GM19397 (cell line): ENCODE measurements around the gene TMCO6.
"Not testable (repeated sequence)": the region's sequence is repeated elsewhere in the genome, so short reads cannot be mapped to it uniquely, and the experiment has no call there.

Experiments
- ATAC-seq: cut with Tn5 transposase; IDR thresholded peaks from one replicate; pipeline ENCODE4 v1.9.1; 2021; ENCODE audit warnings: mild to moderate bottlenecking, moderate library complexity; ENCODE audit not compliant: unreplicated experiment

The TMCO6 gene

DNA sequence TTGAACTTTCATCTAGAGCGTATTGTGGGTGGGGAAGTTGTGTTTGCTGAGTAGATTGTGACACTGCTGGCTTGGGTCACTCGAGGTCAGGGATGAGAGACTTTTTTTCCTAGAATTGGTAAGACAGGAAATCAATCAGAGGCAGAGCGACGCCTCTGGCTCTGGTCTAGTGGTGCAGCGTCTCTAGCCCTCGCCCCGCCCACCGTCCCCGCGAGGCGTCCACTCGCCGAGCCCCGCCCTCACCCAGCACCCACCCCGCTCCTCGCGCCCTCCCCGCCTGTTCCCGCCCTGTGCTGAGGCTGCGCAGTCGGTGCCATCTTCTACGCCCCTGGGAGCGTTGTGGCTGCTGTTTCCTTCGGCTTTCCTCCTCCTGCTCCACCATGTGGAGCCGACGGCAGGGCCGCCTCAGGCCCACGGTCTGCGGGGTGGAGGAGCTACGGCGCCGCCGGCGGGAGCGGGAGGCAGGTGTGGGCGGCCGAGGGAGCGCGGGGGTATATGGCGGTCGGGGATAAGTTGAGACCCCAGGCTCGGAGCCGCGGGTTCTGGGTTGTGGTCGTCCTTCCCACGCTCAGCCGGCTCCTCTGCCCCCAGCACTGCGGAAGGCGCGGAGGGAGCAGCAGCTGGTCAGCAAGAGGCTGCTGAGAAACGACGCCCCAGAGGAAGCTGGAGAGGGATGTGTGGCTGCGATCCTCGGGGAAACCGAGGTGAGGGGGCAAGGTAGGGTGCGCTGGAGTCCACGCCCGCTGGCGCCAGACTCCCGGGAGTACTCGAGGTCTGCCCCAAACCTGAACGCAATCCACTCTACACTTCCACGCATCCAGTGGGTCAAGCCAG, at the start of gene TMCO6:
Gene TMCO6 (plus strand): TSS at position 304 of the 834 bp plus-strand sequence. CDS start 77 bp downstream, at position 381.
- ATAC-seq = peak; percentile 97

DNA sequence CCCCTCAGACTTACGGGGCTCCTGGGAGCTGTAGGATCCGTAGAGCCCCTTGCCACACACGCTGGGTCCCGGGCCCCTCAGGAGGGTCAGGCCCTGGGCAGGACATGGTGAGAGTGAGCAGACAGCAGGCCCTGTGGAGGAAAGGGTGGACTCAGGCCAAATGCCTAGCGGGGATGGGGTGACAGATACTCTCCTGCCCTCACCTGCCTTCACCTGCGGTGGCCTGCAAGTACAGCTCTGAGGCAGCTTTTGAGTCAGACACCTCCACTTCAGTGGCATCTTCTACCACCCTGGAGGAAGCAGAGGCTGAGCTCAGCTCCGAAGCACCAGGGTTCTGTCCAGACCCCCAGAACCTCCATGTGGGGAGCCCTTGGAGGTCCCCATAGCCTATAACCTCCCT, 48.4 kb upstream of the TMCO6 start:
- no peak for ATAC-seq

DNA sequence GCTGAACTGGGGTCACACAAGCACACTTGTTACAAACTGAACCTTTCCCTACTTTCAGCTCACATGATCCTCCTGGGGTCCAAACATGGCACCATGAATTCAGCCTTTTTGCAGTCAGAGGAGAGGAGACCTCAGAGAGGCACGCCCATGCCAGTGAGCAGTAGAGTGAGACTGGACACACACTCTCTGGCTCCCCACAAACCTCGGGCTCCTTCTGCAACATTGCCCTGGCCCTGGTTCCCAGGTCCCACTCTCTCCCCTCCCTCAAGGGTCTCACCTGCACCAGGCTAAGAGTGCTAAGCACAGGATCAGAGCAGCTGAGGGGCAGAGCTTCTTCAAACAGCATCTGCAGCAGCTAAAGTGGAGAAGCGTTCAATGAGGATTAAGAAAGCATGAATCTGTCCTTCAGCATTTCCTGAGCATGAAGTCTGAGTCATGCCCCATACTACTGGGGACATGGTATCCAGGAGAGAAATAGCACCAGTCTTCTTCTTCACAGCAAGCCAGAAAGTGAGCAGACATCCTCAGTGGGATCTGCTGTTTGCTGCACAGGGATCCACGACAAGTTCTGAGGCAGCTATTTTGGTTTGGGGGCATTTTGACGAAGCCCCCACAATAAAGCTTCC, 47.4 kb upstream of the TMCO6 start:
- no peak for ATAC-seq

DNA sequence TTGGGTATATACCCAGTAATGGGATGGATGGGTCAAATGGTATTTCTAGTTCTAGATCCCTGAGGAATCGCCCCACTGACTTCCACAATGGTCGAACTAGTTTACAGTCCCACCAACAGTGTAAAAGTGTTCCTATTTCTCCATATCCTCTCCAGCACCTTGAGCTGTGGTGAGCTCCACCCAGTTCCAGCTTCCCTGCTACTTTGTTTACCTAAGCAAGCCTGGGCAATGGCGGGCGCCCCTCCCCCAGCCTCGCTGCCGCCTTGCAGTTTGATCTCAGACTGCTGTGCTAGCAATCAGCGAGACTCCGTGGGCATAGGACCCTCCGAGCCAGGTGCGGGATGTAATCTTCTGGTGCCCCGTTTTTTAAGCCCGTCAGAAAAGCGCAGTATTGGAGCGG, 46.2 kb upstream of the TMCO6 start:
- not testable (repeated sequence) for ATAC-seq

DNA sequence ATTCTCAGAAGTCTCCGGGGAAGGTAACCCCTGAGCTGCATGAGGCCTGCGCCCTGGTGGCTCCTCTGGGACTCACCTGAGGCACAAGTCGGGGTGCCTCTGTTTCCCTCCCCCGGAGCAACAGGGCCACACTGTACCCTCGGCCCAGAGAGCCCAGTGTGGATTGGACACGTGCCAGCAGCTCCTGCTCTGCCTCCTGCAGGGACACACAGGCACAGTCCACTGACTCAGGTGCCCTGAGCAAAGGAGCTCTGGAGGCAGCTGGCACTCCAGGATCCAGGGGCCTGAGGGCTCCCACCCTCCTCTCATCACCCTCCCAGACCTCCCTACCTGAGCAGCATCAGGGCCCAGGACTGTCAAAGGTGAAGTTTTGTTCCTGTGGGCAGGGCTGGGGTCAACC, 45.1 kb upstream of the TMCO6 start:
- no peak for ATAC-seq

DNA sequence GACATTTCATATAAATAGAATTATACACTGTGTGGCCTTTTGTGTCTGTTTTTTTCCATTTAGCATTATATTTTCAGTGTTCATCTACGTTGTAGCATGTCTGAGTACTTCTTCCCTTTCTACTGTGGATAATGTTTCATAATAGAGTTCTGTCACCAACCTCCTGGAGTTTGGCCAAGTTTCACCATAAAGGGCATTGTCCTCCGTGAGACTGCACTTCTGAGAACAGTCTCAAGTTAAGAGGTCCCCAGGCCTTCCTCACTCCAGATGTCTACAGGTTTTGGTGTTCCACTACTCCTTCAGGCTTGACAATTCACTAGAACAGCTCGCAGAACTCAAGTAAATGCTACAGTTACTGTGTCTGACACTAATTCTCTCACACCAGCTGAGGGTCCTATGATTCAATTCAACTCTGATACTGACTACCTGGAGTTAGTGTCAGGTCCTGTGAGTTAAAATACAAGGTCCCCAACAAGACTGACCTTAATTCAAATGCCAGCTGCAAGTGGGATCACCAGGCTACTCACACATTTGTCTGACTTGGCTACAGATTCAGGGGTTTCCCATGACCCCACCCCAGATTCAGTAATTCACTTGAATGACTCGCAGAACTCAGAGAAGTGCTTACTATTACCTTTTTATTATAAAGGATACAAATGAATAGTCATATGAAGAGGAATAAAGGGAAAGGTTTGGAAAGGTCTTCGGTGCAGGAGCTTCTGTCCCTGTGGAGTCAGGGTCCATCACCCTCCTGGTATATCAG, 43.5 kb upstream of the TMCO6 start:
- ATAC-seq = no peak

DNA sequence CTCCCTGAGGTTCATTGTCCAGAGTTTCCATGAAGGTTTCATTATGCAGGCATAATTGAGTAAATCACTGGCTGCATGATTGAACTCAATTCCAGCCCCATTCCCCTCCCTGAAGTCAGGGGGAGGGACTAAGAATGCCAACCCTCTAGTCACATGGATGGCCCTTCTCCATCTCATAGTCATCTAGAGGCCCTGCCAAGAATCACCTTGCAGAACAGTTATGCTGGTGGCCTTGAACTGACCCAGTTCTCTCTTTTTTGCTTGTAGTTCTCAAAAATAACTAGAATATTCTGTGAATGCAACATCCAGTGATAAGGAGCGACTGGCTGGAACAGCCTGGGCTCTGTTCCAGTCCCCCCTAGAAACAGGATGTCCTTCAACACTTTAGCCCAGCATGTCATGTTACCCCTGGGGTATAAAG, 42.9 kb upstream of the TMCO6 start:
- no peak for ATAC-seq

DNA sequence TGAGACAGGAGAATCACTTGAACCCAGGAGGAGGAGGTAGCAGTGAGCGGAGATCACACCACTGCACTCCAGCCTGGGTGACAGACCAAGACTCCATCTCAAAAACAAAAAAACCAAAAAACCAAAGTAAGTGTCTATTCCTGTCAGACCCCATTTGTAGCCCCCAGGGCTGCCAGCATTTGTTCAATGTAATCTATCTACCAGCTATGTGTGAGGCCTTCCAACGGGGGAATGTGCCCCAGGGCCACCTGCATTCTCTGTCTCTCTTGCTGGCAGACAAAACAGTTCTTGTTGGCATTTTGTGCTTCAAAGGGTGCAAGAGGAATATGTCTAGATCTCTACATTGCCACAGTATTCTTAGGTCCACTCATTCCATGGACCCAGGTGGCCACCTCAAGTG, 40.4 kb upstream of the TMCO6 start:
- ATAC-seq = no peak

DNA sequence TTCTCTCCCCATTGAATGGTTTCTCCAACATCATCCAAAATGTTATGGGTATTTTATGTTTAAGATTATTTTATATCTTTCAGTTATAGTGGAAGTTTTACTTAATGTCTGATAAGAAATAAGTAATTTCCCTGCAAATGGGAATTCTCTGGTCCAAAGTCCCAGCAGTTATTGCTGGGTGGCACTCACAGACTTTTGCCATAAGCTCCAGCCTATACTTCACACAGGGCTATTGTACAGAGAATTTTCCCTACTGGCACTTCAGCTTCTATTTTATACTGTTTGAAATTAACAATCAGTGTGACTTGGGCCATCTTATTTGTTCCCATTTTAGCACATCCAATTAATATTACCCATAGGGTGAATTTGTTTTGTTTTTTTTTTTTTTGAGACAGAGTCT, 39.2 kb upstream of the TMCO6 start:
- ATAC-seq = no peak

DNA sequence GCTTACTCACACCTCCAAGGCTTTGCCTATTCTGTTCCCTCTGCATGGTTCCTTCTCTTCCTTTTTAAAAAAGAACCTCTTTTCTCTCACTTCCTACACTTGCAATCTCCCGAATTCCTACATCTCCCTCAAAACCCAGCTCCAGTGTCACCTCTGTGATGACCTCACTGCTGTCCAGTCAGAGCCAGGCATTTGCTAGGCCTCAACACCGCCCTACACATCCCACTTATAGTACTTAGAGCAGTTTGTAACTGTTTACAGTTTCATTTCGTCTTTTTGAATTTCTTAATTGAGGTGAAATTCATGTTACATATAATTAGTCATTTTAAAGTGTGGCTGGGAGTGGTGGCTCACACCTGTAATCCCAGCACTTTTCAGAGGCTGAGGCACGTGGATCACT, 37.1 kb upstream of the TMCO6 start:
- ATAC-seq = no peak

DNA sequence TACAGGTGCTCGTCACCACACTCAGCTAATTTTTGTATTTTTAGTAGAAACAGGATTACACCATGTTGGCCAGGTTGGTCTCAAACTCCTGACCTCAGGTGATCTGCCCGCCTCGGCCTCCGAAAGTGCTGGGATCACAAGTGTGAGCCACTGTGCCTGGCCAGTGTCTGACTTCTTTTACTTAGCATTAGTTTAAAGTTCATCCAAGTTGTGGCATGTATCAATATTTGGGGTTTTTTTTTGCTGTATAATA, 35.9 kb upstream of the TMCO6 start:
- ATAC-seq = not testable (repeated sequence)

DNA sequence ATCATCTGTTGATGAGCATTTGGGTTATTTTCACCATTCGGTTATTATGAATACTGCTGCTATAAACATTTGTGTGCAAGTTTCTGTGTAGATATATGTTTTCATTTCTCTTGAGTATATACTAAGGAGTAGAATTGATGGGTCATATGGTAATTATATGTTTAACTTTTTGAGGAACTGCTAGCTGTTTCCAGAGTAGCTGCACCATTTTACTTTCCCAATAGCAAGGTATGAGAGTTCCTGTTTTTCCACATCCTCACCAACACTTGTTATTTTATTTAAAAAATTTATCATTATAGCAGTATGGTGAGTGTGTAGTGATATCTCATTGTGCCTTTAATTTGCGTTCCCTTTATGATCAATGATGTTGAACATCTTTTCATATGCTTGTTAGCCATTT, 35.5 kb upstream of the TMCO6 start:
- no peak for ATAC-seq

DNA sequence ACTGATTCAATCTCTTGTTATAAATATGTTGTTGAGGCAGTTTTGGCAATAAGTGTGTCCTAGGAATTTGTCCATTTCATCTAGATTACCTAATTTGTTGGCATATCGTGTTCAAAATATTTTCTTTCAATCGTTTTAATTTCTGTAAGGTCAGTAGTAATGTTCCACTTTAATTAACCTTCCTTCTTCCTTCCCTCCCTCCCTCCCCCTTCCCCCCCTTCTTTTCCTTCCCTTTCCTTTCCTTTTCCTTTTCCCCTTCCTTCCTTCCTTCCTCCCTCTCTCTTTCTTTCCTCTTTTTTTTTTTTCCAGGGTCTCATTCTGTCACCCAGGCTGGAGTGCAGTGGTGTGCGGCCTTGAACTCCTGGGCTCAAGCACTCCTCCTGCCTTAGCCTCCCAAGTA, 33.4 kb upstream of the TMCO6 start:
- ATAC-seq = no peak

DNA sequence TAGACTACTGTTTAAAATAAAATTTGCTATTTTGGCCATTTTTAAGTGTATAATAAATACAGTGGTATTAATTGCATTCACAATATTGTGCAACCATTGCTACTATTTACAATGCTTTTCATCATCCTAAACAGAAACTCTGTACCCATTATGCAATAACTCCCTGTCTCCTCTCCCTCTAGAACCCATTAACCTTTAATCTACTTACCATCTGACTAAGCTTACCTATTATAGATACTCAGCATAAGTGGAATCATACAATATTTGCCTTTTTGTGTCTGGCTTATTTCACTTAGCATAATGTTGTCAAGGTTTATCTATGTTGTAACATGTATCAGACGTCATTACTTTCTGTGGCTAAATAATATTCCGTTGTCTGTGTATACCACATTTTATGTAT, 32.2 kb upstream of the TMCO6 start:
- no peak for ATAC-seq

DNA sequence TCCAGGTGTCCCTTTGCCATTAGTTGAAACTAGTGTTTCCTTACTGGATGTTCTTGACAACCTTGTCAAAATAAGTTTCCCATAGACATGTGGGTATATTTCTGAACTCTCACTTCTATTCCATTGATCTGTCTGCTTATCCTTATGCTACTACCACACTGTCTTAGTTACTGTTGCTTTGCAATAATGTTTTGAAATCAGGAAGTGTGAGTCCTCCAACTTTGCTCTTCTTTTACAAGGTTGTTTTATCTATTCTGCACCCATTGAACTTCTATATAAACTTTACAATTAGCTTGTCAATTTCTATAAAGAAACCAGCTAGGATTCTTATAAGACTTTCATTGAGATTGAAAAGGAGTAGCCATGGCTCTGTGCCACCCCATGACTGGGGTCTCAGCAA, 30.5 kb upstream of the TMCO6 start:
- no peak for ATAC-seq

DNA sequence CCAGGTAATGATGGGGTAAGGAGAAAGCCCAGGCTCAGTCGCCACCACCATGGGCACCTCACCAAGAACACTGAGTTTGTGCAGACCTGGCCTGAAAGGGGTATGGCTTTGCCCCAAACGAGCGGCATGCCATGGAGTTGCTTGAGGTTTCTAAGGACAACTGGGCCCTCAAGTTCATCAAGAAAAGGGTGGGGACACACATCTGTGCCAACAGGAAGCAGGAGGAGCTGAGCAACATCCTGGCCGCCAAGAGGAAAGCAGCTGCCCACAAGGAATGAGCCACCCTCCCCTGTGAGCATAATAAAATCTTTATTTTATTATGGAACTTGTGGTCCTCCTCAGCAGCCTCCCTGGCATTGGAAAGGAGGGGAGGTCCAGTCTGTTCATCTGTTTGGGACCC, 30.1 kb upstream of the TMCO6 start:
- no peak for ATAC-seq

DNA sequence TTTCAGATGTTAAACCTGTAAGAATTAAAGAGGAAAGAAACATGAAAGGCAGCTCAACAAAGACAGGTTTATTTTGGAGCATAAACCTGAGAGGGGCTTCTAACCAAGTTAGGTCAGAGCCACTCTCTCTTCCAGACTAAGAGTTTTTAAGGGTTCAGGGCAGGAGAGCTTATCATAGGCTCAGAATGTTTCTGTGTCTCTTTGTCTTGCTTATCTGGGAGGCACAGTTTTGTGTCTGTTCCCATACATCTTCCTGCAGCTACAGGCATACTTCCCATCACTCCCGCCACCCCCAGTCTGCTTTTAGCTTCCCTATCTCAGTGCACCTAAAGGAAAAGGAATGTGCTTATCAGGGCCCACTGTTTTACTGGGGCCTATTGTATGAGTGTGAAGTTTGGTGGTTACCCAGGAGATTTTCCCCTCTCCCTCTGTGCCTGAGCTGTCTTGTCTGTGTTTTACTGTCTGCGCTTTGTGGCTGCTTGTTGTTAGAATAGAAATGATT, 28.2 kb upstream of the TMCO6 start:
- ATAC-seq = no peak

DNA sequence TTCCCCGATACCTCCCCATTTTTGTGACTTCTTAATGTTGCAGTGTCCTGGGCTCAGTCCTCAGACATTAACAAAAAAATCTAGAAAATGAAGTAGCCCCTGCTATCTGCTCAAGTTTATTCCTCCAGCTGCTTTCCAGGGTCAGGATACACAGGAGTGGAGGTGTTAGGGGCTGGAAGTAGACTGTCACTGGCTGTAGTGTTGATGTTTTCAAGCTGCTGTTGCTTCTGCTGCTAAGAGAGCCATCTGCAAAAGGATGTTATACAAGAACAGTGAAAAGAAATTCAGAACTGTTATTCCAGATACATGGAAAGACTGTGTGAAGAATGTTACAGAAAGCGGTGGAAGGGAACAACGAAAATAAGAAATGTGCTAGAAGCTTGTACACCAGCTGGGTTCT, 16.9 kb upstream of the TMCO6 start:
- ATAC-seq = no peak

DNA sequence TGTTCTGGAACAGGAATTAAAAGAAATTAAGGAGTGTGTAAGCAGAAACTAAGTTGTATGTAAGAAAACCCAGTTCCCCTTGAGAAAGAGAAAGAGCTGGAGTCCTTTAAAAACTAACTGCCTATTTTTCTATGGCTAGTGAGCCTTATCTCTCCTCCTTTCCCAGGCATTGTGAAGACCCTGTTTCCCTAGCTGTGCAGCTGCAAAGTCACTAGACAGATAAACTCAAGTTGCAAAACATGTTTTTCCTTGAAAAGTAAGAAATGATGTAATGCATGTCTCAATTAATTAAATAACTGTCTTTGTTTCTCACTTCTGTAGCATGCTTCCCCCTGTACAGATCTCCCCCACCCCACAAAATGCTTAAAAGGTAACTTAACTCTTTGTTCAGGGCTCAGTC, 16.2 kb upstream of the TMCO6 start:
- ATAC-seq = not testable (repeated sequence)

DNA sequence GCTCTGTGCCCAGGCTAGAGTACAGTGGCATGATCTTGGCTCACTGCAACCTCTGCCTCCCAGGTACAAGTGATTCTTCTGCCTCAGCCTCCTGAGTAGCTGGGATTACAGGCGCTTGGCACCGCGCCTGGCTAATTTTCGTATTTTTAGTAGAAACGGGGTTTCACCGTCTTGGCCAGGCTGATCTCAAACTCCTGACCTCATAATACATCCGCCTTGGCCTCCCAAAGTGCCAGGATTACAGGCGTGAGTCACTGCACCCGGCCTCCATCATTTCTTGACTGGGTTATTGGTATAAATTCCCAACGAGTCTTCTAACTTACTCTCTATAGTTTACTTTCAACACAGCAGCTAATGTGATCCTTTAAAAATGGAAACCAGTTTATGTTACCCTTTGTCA, 14.4 kb upstream of the TMCO6 start:
- not testable (repeated sequence) for ATAC-seq

DNA sequence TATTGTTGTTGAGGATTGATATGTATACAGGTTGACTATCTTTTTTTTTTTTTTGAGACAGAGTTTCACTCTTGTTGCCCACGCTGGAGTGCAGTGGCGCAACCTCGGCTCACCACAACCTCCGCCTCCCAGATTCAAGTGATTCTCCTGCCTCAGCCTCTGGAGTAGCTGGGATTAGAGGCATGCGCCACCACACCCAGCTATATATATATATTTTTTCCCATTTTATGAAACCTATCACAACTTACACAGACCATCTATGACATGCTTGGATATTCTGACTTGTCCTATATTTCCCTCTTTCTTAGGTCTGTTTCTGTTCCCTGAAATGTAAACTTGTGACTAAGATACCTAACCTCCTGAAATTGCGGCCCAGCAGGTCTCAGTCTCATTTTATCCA, 11.3 kb upstream of the TMCO6 start:
- ATAC-seq = no peak

DNA sequence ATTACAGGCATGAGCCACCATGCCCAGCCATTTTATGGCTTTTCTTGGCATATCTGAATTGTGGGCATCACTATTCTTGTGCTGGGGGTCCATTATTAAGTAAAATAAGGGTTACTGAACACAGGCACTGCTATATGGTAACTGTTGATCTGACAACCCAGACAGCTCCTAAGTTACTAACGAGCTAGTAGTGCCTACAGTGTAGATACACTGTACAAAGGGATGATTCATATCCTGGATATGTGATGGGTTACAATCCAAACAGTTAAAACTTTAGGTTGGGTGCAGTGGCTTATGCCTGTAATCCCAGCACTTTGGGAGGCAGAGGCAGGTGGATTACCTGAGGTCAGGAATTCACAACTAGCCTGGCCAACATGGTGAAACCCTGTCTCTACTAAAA, 10.5 kb upstream of the TMCO6 start:
- ATAC-seq = no peak
